NCI-H1436 (cell line): ENCODE data around the gene PCDHGA4.
"Not testable (repeated sequence)": the region's sequence is repeated elsewhere in the genome, so short reads cannot be mapped to it uniquely, and the experiment has no call there.

Experiments
- DNase-seq: peaks from one replicate; lab custom pipeline; 2025; lab: John Stamatoyannopoulos, UW

PCDHGA4 gene

DNA sequence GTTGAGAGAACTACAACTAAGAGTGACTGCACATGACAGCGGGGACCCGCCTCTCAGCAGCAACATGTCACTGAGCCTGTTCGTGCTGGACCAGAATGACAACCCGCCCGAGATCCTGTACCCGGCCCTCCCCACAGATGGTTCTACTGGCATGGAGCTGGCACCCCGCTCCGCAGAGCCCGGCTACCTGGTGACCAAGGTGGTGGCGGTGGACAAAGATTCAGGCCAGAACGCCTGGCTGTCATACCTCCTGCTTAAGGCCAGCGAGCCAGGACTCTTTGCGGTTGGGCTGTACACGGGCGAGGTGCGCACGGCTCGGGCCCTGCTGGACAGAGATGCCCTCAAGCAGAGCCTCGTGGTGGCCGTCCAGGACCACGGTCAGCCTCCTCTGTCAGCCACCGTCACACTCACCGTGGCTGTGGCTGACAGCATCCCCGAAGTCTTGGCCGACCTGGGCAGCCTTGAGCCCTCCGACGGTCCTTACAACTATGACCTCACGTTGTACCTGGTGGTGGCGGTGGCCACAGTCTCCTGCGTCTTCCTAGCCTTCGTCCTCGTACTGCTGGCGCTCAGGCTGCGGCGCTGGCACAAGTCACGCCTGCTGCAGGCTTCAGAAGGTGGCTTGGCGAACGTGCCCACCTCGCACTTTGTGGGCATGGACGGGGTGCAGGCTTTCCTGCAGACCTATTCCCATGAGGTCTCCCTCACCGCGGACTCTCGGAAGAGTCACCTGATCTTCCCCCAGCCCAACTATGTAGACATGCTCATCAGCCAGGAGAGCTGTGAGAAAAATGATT lies 29.8 kb downstream of the PCDHGA4 start:
- no peak for DNase-seq

DNA sequence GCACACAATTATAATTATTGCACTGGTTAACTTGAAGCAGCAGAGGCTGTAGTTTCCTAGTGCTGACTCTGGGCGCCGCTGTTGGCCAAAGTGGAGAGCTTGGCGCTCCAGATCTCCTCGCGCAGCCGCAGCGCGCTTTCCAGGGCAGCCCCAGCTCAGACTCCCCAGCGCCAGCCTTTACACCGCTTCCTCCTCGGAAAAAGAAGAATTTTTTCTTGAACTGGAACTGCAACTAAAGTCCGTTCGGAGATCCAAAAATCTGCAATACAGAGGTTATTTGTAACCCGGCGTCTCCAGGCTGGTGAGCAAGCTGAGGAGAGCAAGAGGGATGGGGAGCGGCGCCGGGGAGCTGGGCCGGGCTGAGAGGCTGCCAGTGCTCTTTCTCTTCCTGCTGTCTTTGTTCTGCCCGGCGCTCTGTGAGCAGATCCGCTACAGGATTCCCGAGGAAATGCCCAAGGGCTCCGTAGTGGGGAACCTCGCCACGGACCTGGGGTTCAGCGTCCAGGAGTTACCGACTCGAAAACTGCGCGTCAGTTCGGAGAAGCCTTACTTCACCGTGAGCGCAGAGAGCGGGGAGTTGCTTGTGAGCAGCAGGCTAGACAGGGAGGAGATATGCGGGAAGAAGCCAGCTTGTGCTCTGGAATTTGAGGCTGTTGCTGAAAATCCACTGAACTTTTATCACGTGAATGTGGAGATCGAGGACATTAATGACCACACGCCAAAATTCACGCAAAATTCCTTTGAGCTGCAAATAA lies 32.9 kb downstream of the PCDHGA4 start, which contains the start of gene PCDHGB4:
TSS of gene PCDHGB4 (plus strand) at position 142 of the 755 bp plus-strand sequence. CDS start at position 329, 187 bp downstream.
- not testable (repeated sequence) for DNase-seq

DNA sequence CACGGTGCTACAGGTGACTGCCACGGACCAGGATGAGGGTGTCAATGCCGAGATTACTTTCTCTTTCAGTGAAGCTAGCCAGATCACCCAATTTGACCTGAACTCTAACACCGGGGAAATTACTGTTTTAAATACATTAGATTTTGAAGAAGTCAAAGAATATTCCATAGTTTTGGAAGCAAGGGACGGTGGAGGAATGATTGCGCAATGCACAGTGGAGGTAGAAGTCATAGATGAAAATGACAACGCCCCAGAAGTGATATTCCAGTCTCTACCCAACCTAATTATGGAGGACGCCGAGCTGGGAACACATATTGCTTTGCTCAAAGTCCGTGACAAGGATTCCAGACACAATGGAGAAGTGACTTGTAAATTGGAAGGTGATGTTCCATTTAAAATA lies 33.8 kb downstream of the PCDHGA4 start:
- DNase-seq = no peak

DNA sequence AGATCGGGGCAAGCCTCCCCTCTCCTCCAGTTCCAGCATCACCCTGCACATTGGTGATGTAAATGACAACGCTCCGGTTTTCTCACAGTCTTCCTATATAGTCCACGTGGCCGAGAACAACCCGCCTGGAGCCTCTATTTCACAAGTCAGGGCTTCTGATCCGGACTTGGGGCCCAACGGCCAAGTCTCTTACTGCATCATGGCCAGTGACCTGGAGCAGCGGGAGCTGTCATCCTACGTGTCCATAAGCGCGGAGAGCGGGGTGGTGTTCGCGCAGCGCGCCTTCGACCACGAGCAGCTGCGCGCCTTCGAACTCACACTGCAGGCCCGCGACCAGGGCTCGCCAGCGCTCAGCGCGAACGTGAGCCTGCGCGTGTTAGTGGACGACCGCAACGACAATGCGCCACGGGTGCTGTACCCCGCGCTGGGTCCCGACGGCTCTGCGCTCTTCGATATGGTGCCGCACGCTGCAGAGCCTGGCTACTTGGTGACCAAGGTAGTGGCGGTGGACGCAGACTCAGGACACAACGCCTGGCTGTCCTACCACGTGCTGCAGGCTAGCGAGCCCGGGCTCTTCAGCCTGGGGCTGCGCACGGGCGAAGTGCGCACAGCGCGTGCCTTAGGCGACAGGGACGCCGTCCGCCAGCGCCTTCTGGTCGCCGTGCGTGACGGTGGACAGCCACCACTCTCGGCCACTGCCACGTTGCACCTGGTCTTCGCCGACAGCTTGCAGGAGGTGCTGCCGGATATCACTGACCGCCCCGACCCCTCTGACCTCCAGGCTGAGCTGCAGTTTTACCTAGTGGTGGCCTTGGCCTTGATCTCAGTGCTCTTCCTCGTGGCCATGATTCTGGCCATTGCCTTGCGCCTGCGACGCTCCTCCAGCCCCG lies 34.6 kb downstream of the PCDHGA4 start:
- DNase-seq = no peak

DNA sequence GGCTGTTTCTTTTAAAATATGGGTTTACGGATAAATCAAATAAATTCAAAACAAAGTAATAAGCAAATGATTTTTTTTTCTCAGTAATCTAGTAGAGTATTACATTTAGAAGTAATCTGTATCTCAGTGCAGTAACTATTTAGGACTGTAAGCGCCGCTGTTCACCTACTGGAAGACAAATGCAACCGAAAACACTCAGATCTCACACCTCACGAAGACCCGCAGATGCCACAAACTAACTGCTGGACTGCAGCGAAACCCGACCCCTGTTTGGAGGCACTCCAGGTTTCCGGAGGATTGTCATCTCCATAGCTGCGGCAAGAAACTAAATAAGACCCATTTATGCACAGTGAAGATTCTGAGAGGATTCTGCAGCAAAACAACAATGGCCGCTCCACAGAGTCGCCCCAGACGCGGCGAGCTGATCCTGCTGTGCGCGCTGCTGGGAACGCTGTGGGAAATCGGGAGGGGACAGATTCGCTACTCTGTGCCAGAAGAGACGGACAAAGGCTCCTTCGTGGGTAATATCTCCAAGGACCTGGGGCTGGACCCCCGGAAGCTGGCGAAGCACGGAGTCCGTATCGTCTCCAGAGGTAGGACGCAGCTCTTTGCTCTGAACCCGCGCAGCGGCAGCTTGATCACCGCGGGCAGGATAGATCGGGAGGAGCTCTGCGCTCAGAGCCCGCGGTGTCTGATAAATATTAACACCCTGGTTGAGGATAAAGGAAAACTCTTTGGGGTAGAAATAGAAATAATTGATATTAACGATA lies 37.8 kb downstream of the PCDHGA4 start, which contains the start of gene PCDHGA8:
TSS of gene PCDHGA8 (plus strand) at position 205 of the 770 bp plus-strand sequence. CDS start at position 386, 181 bp downstream.
- no peak for DNase-seq

DNA sequence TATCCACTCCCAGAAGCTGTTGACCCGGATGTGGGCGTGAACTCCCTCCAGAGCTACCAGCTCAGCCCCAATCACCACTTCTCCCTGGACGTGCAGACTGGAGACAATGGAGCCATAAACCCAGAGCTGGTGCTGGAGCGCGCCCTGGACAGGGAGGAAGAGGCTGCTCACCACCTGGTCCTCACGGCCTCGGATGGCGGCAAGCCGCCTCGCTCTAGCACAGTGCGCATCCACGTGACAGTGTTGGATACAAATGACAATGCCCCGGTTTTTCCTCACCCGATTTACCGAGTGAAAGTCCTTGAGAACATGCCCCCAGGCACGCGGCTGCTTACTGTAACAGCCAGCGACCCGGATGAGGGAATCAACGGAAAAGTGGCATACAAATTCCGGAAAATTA lies 38.4 kb downstream of the PCDHGA4 start:
- DNase-seq = no peak

DNA sequence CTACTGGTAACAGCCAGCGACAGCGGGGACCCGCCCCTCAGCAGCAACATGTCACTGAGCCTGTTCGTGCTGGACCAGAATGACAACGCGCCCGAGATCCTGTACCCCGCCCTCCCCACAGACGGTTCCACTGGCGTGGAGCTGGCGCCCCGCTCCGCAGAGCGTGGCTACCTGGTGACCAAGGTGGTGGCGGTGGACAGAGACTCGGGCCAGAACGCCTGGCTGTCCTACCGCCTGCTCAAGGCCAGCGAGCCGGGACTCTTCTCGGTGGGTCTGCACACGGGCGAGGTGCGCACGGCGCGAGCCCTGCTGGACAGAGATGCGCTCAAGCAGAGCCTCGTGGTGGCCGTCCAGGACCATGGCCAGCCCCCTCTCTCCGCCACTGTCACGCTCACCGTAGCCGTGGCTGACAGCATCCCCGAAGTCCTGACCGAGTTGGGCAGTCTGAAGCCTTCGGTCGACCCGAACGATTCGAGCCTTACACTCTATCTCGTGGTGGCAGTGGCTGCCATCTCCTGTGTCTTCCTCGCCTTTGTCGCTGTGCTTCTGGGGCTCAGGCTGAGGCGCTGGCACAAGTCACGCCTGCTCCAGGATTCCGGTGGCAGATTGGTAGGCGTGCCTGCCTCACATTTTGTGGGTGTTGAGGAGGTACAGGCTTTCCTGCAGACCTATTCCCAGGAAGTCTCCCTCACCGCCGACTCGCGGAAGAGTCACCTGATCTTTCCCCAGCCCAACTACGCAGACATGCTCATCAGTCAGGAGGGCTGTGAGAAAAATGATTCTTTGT lies 39.8 kb downstream of the PCDHGA4 start:
- not testable (repeated sequence) for DNase-seq

DNA sequence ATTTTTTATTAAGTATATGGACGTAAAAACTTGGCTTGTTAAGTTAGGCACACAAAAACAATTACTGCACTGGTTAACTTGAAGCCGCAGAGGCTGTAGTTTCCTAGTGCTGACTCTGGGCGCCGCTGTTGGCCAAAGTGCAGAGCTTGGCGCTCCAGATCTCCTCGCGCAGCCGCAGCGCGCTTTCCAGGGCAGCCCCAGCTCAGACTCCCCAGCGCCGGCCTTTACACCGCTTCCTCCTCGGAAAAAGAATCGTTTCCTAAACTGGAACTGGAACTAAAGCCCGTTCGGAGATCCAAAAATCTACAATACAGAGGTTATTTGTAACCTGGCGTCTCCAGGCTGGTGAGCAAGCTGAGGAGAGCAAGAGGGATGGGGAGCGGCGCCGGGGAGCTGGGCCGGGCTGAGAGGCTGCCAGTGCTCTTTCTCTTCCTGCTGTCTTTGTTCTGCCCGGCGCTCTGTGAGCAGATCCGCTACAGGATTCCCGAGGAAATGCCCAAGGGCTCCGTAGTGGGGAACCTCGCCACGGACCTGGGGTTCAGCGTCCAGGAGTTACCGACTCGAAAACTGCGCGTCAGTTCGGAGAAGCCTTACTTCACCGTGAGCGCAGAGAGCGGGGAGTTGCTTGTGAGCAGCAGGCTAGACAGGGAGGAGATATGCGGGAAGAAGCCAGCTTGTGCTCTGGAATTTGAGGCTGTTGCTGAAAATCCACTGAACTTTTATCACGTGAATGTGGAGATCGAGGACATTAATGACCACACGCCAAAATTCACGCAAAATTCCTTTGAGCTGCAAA lies 43.1 kb downstream of the PCDHGA4 start, which contains the start of gene PCDHGB5:
TSS of gene PCDHGB5 (plus strand) at position 192 of the 796 bp plus-strand sequence. CDS start at position 373, 181 bp downstream.
- not testable (repeated sequence) for DNase-seq

DNA sequence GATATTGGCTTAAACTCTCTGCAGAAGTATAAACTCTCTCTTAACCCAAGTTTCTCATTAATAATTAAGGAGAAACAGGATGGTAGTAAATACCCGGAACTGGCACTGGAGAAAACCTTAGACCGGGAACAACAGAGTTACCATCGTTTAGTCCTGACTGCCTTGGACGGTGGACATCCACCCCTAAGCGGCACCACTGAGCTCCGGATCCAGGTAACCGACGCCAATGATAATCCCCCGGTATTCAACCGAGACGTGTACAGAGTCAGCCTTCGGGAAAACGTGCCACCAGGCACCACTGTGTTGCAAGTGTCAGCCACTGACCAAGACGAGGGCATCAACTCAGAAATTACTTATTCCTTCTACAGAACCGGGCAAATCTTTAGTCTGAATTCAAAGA lies 43.8 kb downstream of the PCDHGA4 start:
- DNase-seq = no peak

DNA sequence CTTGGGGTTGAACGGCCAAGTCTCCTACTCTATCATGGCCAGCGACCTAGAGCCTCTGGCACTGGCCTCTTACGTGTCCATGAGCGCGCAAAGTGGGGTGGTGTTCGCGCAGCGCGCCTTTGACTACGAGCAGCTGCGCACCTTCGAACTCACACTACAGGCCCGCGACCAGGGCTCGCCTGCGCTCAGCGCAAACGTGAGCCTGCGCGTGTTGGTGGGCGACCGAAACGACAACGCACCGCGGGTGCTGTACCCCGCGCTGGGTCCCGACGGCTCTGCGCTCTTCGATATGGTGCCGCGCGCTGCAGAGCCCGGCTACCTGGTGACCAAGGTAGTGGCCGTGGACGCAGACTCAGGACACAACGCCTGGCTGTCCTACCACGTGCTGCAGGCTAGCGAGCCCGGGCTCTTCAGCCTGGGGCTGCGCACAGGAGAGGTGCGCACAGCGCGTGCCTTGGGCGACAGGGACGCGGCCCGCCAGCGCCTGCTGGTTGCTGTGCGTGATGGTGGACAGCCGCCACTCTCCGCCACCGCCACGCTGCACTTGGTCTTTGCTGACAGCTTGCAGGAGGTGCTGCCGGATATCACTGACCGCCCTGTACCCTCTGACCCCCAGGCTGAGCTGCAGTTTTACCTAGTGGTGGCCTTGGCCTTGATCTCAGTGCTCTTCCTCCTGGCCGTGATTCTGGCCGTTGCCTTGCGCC lies 44.9 kb downstream of the PCDHGA4 start:
- DNase-seq = no peak

DNA sequence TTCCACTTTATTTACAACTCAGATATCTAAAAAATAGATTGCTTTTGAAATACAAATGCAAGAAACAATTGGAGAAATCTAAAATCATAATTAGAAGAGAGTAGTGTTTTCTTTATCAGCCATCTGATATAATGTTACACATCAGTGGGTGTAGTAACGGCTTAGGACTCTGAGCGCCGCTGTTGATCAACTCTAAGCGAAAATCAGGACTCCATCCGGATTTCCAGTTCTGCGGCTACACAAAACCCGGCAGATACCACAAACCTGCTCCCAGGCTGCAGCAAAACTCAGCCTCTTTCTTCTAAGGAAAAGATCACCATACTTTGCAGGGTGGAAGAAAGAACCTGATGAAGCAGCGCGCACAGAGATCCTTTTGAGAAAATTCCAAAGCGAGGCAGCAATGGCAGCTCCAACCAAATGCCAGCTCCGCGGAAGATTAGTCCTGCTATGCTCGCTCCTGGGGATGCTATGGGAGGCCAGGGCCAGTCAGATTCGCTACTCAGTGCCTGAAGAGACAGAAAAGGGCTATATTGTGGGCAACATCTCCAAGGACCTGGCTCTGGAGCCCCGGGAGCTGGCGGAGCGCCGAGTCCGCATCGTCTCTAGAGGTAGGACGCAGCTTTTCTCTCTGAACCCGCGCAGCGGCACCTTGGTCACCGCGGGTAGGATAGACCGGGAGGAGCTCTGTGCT lies 47.9 kb downstream of the PCDHGA4 start, which contains the start of gene PCDHGA9:
TSS of gene PCDHGA9 (plus strand) at position 226 of the 691 bp plus-strand sequence. CDS start at position 401, 175 bp downstream.
- no peak for DNase-seq

DNA sequence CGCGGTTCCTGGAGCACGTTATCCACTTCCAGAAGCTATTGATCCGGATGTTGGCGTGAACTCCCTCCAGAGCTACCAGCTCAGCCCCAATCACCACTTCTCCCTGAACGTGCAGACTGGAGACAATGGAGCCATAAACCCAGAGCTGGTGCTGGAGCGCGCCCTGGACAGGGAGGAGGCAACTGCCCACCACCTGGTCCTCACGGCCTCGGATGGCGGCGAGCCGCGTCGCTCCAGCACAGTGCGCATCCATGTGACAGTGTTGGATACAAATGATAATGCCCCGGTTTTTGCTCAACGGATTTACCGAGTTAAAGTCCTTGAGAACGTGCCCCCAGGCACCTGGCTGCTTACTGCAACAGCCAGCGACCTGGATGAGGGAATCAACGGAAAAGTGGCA lies 48.6 kb downstream of the PCDHGA4 start:
- no peak for DNase-seq
